Upper lobe of right lung (tissue), 1 donor: Measurements from ENCODE around the gene ENOX1. TPM values are rescaled to one million over a fixed set of nuclear protein-coding genes. Genes with fewer than 3 reads are reported as not detected.

Source experiments
- ATAC-seq: fragments of 200-7000 bp; cut with Tn5 transposase; one replicate; pipeline ENCODE4 v1.9.1; 2020; ENCODE audit warnings: mild to moderate bottlenecking, moderate library complexity
- DNase-seq: peaks from one replicate; pipeline ENCODE4 v3.0.0-alpha.2; 2020
- H3K27ac ChIP-seq: fragments of 200-600 bp; one replicate; pipeline ENCODE4 v1.8.0; 2022
- H3K27me3 ChIP-seq: fragments of 200-600 bp; one replicate; pipeline ENCODE4 v1.8.0; 2022; ENCODE audit warnings: mild to moderate bottlenecking
- H3K36me3 ChIP-seq: fragments of 200-600 bp; one replicate; pipeline ENCODE4 v1.8.0; 2022
- H3K4me1 ChIP-seq: fragments of 200-600 bp; one replicate; pipeline ENCODE4 v1.8.0; 2022
- H3K4me3 ChIP-seq: fragments of 200-600 bp; one replicate; pipeline ENCODE4 v1.8.0; 2022; ENCODE audit warnings: mild to moderate bottlenecking
- H3K9me3 ChIP-seq: fragments of 200-600 bp; one replicate; pipeline ENCODE4 v1.8.0; 2022
- intact Hi-C: fragments of 100-400 bp; cut with DNase I; formaldehyde crosslinking; loops from one replicate; pipeline ENCODE4 v1.11.0; 2022
- total RNA-seq: library from RNA; stranded (reverse); fragmentation: NEBNext Ultra II Directional; extraction: Animal tissue kit (Norgen Biotek cat#: 25700); gene quantifications from one replicate; pipeline ENCODE4 v1.2.1, GENCODE V29; 2021
- TF ChIP-seq, protein P1 (sequence below): fragments of 200-600 bp; IDR thresholded peaks from one replicate; pipeline ENCODE4 v1.8.0; 2022; ENCODE audit warnings: antibody characterized with exemption
- donor health status: DM: no; HTN: yes; CAD: no; lungs with severe emphysema.

Gene ENOX1
- total RNA-seq, 1 donor from 2014 or later: 0.69 TPM

DNA sequence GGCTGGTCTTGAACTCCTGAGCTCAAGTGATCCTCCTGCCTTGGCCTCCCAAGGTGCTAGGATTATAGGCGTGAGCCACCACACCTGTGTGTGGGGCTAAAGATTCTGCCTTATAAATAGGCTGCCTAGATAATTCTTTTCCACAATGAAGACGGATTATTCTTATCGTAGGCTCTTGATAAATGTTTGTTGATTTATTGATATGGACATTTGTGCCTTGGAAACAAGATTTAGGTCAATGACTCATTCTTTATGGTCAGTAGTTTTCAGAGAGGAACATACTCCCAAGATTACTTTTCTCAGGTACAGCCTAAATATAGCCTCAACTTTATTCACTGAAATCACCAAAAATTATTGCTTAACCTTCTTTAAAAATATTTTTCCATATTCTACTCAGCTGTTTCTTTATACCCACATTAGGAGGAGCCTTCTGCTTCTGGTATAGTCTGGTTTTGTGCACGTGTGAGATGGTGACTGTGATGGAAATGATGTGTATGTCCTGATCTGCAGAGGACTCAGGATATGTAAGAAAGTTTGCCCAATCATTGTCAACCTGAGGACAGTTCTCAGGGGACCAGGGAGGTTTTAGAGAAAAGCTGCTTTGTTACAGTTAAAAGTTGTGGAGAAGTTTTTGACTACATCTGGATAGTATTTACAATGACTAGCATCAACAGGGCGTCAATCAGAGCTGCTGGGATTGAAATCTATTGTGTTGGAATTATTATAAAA lies 554.5 kb downstream of the ENOX1 start:
- TF ChIP-seq, protein P1, sequence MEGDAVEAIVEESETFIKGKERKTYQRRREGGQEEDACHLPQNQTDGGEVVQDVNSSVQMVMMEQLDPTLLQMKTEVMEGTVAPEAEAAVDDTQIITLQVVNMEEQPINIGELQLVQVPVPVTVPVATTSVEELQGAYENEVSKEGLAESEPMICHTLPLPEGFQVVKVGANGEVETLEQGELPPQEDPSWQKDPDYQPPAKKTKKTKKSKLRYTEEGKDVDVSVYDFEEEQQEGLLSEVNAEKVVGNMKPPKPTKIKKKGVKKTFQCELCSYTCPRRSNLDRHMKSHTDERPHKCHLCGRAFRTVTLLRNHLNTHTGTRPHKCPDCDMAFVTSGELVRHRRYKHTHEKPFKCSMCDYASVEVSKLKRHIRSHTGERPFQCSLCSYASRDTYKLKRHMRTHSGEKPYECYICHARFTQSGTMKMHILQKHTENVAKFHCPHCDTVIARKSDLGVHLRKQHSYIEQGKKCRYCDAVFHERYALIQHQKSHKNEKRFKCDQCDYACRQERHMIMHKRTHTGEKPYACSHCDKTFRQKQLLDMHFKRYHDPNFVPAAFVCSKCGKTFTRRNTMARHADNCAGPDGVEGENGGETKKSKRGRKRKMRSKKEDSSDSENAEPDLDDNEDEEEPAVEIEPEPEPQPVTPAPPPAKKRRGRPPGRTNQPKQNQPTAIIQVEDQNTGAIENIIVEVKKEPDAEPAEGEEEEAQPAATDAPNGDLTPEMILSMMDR: no peak
- Histone ChIP-seq H3K36me3 (no peaks in the 10 kb centered on the region), H3K27ac (no peak overlapping the region), H3K4me1 (no peaks in the 10 kb centered on the region), H3K9me3 (no peaks in the 10 kb centered on the region), H3K4me3 (no peak overlapping the region), H3K27me3 (no peaks in the 10 kb centered on the region)
- intact Hi-C loops: no loop called here
- ATAC-seq (no peak), DNase-seq (no peak)

DNA sequence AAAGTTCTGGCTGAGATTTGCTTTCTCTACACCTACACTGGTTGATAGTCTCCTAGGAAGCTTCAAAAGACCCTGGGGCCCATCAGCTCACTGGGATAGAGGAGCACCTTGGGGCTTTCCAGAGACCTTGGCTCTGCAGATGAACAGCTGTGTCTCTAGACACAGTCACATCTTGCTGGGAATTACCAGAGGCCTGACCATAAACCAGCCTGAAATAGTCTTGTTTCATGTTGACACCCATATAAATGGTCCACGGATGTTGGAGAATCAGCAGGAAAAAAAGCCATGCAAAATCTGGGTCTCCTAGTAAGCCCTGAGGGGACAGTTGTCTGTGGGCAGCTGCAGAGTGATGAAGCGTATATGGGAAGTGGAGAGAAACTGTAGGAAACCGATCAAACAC lies 555.8 kb downstream of the ENOX1 start:
- Histone ChIP-seq H3K27me3 (no peaks in the 10 kb centered on the region), H3K36me3 (no peaks in the 10 kb centered on the region), H3K27ac (no peak overlapping the region), H3K4me3 (no peak overlapping the region), H3K4me1 (no peaks in the 10 kb centered on the region), H3K9me3 (no peaks in the 10 kb centered on the region)
- TF ChIP-seq, protein P1: no peak
- intact Hi-C loops: no loop called here
- ATAC-seq: no peak
- DNase-seq: no peak

DNA sequence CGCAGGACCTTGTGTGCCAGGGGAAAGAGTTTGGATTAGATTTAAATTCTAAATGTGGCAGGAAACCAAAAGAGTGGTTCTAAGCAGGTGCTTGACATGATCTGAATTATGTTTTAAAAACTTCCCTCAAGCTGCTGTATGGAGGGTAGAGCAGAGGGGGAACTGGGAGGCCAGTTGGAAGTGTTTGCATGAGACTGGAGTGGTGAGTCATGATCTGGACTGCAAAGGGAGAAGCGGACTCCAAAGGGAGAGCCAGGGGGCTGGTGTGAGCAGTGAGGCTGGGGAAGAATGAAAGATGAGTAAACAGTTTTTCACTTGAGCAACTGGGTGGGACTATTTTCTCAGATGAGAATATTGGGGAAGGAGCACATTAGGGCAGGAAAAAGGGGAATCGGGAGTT lies 557.3 kb downstream of the ENOX1 start:
- ATAC-seq: peak; percentile 53
- intact Hi-C loops: no loop called here

DNA sequence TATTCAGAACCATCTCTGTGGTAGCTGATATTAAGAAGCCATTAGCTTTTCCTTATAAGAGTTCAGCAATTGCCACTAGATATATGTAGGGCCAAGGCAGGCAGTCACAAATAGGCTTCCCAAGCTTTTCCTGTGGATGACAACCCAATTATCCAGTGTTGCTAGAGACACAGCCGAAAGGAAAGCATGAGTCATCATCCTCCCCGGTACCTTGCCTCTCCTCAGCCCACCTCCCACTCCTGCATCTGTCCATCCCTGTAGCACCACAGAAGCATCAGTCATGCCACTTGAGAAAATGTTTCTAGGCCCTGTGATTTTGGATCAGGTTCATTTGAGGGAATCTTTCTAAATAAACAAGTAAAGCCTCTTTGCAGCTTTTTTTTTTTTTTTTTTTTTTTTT lies 559.1 kb downstream of the ENOX1 start:
- Histone ChIP-seq H3K27me3 (no peaks in the 10 kb centered on the region), H3K4me1 (no peaks in the 10 kb centered on the region), H3K9me3 (no peaks in the 10 kb centered on the region), H3K4me3 (no peak overlapping the region), H3K36me3 (no peaks in the 10 kb centered on the region), H3K27ac (no peak overlapping the region)
- no peak for DNase-seq
- intact Hi-C loops: no loop called here
- TF ChIP-seq, protein P1: no peak
- ATAC-seq: no peak

More for the DNA sequence above, 557.3 kb downstream of the ENOX1 start:
- Histone ChIP-seq H3K36me3 (no peaks in the 10 kb centered on the region), H3K9me3 (no peaks in the 10 kb centered on the region), H3K27me3 (no peaks in the 10 kb centered on the region), H3K27ac (no peak overlapping the region), H3K4me3 (no peak overlapping the region), H3K4me1 (no peaks in the 10 kb centered on the region)
- no peak for DNase-seq
- TF ChIP-seq, protein P1: no peak

DNA sequence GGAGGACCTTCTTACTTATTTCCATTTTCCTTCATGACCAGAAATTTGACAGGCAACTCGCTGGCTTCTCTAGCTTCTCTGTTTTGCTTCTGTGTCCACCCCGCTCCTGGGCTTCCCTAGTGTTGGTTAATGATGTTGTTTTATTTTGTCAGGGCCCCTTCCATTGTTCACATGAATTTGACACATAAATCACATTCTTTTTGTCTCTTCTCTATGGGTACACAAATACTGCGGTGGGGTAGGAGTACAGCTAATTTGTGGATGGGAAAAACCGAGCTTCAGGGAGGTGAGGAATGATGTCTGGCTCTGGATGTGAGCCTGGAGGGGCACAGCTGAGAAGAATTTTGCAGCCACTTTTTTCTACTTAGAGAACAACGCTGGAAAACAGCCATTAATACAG lies 563.6 kb downstream of the ENOX1 start:
- intact Hi-C loops: no loop called here
- Histone ChIP-seq H3K9me3 (no peaks in the 10 kb centered on the region), H3K27me3 (no peaks in the 10 kb centered on the region), H3K4me1 (no peaks in the 10 kb centered on the region), H3K27ac (no peak overlapping the region), H3K36me3 (no peaks in the 10 kb centered on the region), H3K4me3 (no peak overlapping the region)
- TF ChIP-seq, protein P1: no peak
- ATAC-seq (no peak), DNase-seq (no peak)

DNA sequence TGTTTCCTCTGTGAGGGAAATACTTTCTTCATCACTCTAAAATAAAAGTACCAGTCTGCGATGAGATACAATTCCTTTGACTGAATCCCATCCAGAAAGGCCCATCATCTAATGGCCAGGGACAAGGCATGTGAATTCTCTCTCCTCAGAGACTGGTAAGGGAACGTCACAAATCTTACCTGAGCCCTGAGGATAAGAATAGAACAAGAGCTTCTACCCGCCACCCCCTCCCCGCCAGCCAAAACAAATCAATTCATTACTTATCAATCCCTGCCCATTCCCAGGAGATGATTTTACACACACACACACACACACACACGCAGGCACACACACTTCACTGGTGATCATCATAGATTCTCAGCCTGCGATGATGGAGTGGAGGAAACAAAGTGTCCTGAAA lies 564.7 kb downstream of the ENOX1 start:
- intact Hi-C loops: no loop called here

More for the DNA sequence above, 564.7 kb downstream of the ENOX1 start:
- H3K27me3 ChIP-seq: no peaks in the 10 kb centered on the region
- H3K4me1 ChIP-seq: no peaks in the 10 kb centered on the region
- TF ChIP-seq, protein P1: no peak
- DNase-seq: no peak
- H3K4me3 ChIP-seq: no peak overlapping the region
- no peaks in the 10 kb centered on the region for H3K9me3 ChIP-seq
- H3K27ac ChIP-seq: no peak overlapping the region
- no peaks in the 10 kb centered on the region for H3K36me3 ChIP-seq
- no peak for ATAC-seq
